ENCODE results near the gene NSD1.

The NSD1 gene

GRCh38 chr5:177131352-177132135 lies 2.0 kb upstream of the NSD1 start:
- Histone ChIP-seq H3K4me3 (replicated peaks; ENCODE audit: insufficient read depth, low read length) (no peak overlapping the region), H3K27me3 (ENCODE audit: insufficient read depth, poor library complexity, severe bottlenecking) (no peaks in the 10 kb centered on the region), H3K27ac (replicated peaks) (no peak overlapping the region)
- TF ChIP-seq CTCF (IDR thresholded peaks at IDR 0.05; ENCODE audit: insufficient read depth, low read length) (no peak), GABPA (IDR thresholded peaks at IDR 0.05; ENCODE audit: low read depth) (no peak), REST (IDR thresholded peaks at IDR 0.05; ENCODE audit: insufficient replicate concordance, low read depth) (no peak), SPI1 (IDR thresholded peaks at IDR 0.05; ENCODE audit: borderline replicate concordance, low read depth) (no peak)
- DNase-seq (ENCODE audit: low read depth in 1 of 2, low spot score in 1 of 2), result no peak

GRCh38 chr5:177132136-177133095 lies 1.2 kb upstream of the NSD1 start:
- H3K27me3 ChIP-seq (ENCODE audit: insufficient read depth, poor library complexity, severe bottlenecking), result no peaks in the 10 kb centered on the region
- TF ChIP-seq POLR2AphosphoS5 (IDR thresholded peaks at IDR 0.05; ENCODE audit: low read depth) (no peak), REST (IDR thresholded peaks at IDR 0.05; ENCODE audit: insufficient replicate concordance, low read depth) (no peak), CTCF (IDR thresholded peaks at IDR 0.05; ENCODE audit: insufficient read depth, low read length) (no peak), SPI1 (IDR thresholded peaks at IDR 0.05; ENCODE audit: borderline replicate concordance, low read depth) (no peak), GABPA (IDR thresholded peaks at IDR 0.05; ENCODE audit: low read depth) (no peak)
- DNase-seq (ENCODE audit: low read depth in 1 of 2, low spot score in 1 of 2), result no peak
- peak overlapping the region; percentile 47; the same call in 1 of the 2 replicates for H3K27ac ChIP-seq (replicated peaks)
- no peak overlapping the region for H3K4me3 ChIP-seq (replicated peaks; ENCODE audit: insufficient read depth, low read length)

GRCh38 chr5:177133853-177134696 lies 502 bp downstream of the NSD1 start:
- Histone ChIP-seq H3K4me3 (replicated peaks; ENCODE audit: insufficient read depth, low read length) (peak overlapping the region; percentile 64), H3K27me3 (ENCODE audit: insufficient read depth, poor library complexity, severe bottlenecking) (no peaks in the 10 kb centered on the region), H3K27ac (replicated peaks) (peak overlapping the region; percentile 83)
- peak; percentile 33; the same call in 1 of the 2 replicates for TF ChIP-seq POLR2AphosphoS5 (IDR thresholded peaks at IDR 0.05; ENCODE audit: low read depth)
- TF ChIP-seq GABPA (IDR thresholded peaks at IDR 0.05; ENCODE audit: low read depth), result no peak
- TF ChIP-seq CTCF (IDR thresholded peaks at IDR 0.05; ENCODE audit: insufficient read depth, low read length), result no peak
- 0 out of 2 replicates have a peak, but pooled peaks have one; percentile 21 for TF ChIP-seq SPI1 (IDR thresholded peaks at IDR 0.05; ENCODE audit: borderline replicate concordance, low read depth)
- peak; percentile 44 for TF ChIP-seq REST (IDR thresholded peaks at IDR 0.05; ENCODE audit: insufficient replicate concordance, low read depth)
- DNase-seq (ENCODE audit: low read depth in 1 of 2, low spot score in 1 of 2), result peak; percentile 41 to 42
